Vagina (tissue), 2 donors: ENCODE data around the gene PLA2G4B.

Experiments
- CTCF ChIP-seq, 3 experiments: fragments of 450-650 bp in 2 of 3; fragments of 200-600 bp in 1 of 3; sonication (generic) in 1 of 3; IDR thresholded peaks; one replicate each; pipeline ENCODE4 v1.5.1; 2017 to 2019; ENCODE audit warnings: antibody characterized with exemption in 3 of 3, mild to moderate bottlenecking in 2 of 3, moderate library complexity in 2 of 3
- POLR2AphosphoS5 ChIP-seq, 2 donors: sonication (generic); formaldehyde crosslinking; IDR thresholded peaks; one replicate each; pipeline ENCODE4 v1.9.0; 2017; ENCODE audit warnings: antibody characterized with exemption in 2 of 2, mild to moderate bottlenecking in 2 of 2, low read depth in 1 of 2; ENCODE audit not compliant: insufficient read depth in 1 of 2

- TF ChIP-seq CTCF (IDR thresholded peaks at IDR 0.05), result no peak
- no peak for TF ChIP-seq POLR2AphosphoS5 (IDR thresholded peaks at IDR 0.05; ENCODE audit: insufficient read depth in 1 of 2, low read depth in 1 of 2)
These were observed 33.6 kb downstream of the PLA2G4B start for GRCh38 chr15:41872166-41872747.
